HG03196 (cell line): ENCODE data around the gene PALM.
"Not testable (repeated sequence)": the region's sequence is repeated elsewhere in the genome, so short reads cannot be mapped to it uniquely, and the experiment has no call there.

Experiments
- ATAC-seq: cut with Tn5 transposase; IDR thresholded peaks from one replicate; pipeline ENCODE4 v1.9.1; 2021; ENCODE audit not compliant: unreplicated experiment

Gene PALM, protein sequence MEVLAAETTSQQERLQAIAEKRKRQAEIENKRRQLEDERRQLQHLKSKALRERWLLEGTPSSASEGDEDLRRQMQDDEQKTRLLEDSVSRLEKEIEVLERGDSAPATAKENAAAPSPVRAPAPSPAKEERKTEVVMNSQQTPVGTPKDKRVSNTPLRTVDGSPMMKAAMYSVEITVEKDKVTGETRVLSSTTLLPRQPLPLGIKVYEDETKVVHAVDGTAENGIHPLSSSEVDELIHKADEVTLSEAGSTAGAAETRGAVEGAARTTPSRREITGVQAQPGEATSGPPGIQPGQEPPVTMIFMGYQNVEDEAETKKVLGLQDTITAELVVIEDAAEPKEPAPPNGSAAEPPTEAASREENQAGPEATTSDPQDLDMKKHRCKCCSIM

DNA sequence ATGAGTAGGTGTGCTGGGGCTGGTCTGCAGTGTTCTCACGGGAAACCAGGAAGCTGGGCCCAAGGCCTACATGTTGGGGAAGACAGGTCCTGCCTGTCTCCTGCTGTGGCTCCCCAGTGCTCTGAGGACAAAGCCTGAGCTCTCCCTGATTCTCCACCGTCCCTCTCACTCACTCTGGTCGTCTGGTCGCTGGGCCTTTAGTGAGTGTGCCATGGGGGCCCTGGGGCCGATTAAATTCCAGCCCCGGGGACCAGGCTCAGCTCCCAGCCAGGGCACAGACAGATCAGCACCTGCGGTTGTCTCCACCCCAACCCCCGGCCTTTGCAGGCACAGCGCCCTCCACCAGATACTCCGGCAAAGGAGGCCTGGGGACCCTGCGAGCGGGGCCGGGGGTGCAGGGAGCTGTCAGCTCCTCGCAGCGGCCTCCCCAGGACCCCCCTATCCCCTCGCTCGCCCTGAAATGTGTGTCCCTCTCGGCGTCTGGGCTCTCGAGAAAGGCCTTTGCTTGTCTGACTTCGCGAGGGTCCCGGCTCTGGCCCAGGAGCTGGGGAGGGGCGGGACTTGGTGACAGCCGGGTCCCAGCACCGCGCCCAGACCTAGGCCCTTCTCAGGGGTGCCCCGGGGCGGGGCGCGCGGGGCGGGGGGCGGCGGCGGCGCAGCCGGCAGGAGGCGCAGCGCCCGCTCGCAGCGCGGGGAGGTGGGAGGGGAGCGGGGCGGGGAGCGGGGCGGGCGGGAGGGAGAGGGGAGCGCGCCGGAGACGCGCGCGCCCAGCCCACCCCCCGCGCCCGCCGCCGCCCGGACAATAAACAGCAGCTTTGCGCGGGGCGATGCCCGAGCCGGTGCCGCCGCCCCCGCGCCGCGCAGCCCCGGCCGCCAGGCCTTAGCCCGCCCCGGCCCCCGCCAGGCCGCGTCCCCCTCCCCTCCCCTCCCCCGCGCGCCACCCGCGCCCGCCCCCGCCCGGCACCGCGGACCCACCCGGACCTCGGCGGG, at the start of gene PALM:
PALM (plus strand) TSS at position 782 of the 990 bp plus-strand sequence. CDS start 212 bp downstream, outside the sequence.
- no peak for ATAC-seq

DNA sequence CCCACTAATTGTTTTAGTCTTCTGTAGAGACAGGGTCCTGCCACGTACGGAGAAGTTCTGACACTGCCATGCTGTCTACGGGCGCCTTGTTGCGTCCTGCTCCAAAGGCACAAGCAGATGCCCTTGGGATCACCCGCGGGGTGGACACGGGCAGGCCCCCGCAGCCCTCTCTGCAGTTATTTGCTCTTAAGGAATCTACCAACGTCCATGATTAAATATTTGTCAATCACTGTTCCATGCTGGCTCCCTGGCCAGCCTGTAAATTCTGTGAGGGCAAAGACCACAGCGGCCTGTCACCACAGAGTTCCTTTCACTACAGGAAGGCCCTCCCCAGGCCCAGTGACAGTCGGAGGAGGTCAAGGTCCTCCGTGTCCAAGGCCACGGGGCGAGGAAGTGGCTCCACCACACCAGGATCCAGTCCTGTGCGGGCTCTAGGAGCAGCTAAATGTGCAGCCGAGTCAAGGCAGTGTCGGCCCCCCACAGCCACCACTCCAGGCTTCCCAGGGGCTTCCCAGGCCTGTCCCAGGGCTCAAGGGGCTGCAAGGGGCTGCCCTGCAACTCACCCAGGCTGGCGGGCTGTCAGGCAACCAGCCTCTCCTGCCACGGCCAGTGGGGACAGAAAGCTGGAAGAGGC, 47.8 kb upstream of the PALM start:
- no peak for ATAC-seq

DNA sequence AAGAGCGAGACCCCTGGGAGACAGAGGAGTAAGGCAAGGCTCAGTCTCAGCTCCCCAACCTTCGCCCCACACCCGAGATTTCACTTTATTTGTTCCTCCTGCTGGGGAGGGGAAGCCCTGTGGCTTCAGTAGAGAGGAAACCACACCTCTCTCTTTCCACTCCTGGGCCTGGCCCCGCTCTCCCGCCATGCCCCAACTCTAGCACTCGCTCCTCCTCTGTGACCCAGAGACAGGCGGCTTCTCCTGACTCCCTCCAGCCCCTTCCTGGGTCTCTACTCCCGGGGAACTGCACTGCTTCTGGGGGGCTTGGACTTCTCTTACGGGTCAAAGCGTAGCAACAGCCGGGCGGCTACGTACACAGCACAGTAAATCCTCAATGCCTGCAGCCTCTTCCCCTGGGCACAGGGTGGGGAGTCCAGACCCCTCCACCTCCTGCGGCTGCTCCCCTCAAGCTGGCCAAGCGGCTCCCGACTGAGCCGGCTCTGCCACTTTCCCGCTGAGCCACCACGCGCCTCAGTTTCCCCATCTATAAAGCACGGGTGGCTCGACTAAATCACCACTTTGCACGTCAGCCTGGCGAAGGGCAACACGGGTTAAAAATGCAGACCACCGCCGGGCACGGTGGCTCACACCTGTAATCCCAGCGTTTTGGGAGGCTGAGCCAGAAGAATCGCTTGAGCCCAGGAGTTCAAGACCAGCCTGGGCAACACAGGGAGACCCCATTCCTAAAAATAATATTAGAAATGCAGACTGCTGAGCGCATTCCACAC, 47.1 kb upstream of the PALM start:
- ATAC-seq = no peak

DNA sequence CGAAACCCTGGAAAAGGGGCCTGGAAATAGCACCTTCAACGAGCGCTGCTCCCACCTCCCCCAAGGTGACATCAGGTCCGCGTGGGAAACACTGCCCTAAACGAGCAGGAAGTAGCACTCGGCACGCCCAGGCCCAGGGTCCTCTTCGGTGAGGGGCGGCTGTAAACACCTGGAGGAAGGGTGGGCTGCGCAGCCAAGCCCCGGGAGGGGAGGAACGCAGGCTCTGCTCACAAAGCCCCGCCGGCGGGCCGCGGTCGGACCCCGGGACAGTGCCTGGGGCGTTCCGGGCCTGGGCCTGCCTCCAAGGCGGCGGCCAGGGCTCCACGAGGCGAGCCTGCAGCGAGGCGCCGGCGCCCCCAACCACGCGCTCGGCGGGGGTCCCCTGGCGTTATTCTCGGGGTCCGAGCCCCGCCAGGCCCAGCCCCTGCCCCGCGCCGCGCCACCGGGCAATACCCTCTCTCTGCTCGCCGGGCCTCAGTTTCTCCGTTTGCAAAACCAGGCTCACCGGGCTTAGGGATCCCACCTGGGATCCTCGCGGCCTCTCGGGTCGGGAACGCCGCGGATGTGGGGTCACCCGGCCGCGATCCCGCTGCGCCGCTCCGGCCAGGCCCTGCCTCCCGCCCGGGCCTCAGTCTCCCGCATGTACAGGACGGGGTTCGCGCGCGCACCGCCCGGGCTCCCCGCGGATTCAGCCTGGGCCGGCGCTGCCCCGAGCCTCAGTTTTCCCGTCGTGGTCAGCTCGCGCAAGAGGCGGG, 46.4 kb upstream of the PALM start:
- ATAC-seq = peak; percentile 3

DNA sequence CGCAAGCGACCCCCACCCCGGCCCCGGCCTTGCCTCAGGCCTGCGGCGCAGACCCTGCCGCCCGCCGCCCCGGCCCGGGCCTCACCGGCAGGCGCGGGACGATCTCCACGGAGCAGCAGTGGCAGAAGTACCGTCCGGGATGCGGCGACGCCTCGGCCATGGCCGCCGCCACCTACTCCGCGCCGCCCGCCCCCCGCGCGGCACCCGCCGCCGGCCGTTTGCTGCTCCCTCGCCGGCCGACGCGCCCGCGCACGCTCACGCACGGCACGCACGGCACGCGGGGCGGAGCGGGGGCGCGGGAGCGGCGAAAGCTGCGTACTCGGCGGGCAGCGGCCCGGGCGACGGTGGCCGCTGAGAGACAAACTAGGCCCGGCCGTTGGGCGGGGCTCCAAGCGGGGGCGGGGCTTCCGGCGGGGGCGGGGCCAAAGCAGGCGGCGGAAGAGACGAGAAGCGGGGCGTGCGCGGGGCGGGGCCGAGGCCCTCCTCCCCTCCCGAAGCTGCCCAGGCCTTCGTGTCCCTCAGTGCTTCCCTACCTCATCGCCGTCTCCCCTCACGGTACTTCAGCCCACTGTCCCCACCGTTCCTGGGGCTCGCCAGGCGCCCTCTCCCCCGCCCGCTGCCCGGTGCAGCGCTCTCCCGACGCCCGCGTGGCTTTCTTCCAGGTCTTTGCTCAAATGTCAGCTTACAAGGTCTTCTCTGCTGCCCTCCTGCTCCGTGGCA, 45.6 kb upstream of the PALM start, which contains the start of gene RNF126:
RNF126 (minus strand) TSS at position 253 of the 720 bp plus-strand sequence; CDS start at position 160, 93 bp downstream.
- peak; percentile 49 for ATAC-seq

DNA sequence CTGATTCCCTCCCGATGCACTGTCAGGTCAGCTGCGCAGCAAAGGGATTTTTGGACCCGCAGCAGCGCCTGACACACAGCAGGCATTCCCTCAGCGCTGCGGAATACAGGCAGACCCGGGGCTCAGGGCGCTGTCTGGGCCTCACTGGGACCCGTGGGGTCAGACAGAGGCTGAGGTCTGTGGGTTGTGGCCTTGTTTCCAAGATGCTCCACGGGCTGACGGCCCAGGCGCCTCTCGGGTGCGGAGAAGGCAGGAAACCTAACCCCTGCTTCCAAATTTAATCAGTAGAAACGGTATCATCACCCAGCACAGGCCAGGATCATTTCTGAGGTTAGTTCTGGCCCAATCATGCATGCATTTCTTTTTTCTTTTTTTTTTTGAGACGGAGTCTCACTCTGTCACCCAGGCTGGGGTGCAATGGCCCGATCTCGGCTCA, 45.0 kb upstream of the PALM start:
- ATAC-seq = no peak

DNA sequence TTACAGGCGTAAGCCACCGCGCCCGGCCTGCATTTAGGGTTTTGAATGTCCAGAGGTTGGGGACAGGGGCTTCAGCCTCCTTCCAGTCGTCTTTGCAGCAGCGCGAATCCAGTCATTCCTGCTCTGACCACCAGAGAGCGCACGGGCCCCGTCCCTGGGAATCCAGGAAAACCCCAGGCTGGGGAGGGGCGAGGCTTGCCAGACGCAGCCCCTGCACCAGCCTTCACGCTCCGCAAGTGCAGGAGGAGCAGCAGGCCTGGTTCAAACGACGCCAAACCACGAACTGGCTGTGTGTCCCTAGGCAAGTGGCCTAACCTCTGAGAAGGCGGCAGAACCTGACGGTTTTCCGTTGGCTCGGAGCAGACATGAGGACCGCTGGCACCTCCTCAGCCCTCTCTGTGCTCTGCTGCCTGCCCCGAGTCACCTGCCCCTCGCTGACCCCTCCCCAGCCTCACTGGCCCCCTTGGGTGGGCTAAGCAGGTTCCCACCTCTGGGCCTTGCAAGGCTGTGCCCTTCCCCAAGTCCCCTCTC, 43.8 kb upstream of the PALM start:
- no peak for ATAC-seq

DNA sequence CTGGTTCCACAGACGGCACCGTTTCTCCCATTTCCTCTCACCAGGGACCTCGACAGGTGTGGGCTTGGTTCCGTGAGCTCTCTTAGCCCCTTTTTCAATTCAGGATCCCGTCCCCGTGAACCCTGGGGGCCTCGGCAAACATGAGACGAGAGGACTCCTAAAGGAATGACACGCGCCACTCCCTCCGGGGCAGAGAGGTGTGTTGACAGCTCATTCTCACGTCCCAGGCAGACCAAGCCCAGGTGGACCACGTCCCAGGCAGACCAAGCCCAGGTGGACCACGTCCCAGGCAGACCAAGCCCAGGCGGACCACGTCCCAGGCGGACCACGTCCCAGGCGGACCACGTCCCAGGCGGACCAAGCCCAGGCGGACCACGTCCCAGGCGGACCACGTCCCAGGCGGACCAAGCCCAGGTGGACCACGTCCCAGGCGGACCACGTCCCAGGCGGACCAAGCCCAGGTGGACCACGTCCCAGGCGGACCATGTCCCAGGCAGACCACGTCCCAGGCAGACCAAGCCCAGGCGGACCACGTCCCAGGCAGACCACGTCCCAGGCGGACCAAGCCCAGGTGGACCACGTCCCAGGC, 41.7 kb upstream of the PALM start:
- ATAC-seq = not testable (repeated sequence)

DNA sequence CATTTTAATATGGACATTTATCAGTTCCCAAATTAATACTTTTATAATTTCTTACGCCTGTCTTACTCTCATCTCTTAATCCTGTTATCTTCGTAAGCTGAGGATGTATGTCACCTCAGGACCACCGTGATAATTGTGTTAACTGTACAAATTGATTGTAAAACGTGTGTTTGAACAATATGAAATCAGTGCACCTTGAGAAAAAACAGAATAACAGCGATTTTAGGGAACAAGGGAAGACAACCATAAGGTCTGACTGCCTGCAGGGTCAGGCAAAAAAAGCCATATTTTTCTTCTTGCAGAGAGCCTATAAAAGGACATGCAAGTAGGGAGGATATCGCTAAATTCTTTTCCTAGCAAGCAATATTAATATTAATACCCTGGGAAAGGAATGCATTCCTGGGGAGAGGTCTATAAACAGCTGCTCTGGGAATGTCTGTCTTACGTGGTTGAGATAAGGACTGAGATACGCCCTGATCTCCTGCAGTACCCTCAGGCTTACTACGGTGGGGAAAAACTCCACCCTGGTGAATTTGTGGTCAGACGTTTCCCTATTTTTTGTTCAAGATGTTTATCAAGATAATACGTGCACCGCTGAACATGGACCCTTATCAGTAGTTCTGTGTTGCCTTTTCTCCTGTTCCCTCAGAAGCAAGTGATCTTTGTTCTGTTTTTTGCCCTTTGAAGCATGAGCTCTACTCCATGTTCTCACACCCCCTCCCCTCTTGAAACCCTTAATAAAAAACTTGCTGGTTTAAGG, 39.9 kb upstream of the PALM start:
- not testable (repeated sequence) for ATAC-seq

DNA sequence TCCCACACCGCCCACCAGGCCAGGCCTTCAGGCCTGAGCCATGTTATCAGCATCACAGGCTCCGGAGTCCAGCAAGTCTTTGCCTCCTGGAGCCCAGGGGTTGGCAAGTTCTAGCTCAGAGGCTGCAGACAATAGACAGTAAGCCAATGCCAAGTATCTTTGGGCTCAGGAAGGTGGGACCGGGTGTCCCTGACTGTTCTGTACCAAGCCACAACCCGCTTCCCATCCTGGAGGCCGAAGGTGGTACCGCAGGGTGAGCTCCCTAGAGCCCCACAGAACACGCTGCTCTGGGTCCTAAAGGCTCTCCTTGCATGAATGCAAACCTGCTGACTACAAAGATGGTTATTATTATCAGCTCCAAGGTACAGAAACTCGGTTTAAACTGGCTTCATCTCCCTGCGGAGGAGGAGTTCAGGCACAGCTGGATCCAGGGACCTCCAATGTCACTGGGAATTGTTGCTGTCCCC, 38.1 kb upstream of the PALM start:
- no peak for ATAC-seq

DNA sequence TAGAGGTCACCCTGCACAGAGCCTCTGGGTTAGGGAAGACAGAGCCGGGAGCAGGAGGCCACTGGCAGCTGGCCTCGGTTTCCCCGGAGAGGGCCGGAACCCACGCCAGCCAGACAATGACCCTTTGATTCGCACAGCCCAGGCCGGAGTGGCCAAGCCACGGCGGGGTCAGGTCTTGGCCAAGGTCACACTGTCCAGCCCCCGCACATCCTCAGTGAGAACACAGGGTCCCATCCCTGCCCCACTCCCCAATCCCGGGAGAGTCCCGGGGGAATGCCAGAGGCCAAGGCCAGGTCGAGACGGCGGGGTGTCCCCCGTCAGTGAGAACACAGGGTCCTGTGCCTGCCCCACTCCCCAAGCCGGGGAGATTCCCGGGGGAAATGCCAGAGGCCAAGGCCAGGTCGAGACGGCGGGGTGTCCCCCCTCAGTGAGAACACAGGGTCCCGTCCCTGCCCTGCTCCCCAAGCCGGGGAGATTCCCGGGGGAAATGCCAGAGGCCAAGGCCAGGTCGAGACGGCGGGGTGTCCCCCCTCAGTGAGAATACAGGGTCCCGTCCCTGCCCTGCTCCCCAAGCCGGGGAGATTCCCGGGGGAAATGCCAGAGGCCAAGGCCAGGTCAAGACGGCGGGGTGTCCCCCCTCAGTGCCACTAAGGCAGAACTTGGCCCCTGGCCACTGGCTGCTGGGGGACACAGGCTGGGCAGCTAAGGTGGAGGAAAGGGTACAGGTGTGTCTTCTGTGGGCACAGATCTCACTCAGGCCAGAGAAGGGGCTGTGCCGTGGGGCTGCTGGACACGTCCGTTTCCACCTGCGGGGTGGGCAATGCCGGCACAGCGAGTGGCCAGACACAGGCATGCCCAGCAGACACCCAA, 34.2 kb upstream of the PALM start:
- ATAC-seq = no peak

DNA sequence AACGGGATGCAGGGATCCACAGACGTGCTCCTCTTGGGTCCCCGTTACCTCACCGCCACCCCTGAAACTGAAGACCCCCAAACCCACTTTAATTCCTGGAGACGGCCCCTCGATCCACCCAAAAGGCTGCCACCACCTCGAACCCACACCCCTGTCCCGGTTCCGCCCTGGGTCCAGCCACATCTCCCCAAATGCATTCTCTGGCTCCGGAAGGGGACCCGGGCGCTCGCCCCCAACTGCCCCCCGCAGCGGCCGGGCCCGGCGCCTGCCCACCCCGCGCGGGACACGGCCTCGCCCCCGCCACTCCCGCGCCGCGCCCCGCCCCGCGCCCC, 32.8 kb upstream of the PALM start:
- ATAC-seq = no peak

DNA sequence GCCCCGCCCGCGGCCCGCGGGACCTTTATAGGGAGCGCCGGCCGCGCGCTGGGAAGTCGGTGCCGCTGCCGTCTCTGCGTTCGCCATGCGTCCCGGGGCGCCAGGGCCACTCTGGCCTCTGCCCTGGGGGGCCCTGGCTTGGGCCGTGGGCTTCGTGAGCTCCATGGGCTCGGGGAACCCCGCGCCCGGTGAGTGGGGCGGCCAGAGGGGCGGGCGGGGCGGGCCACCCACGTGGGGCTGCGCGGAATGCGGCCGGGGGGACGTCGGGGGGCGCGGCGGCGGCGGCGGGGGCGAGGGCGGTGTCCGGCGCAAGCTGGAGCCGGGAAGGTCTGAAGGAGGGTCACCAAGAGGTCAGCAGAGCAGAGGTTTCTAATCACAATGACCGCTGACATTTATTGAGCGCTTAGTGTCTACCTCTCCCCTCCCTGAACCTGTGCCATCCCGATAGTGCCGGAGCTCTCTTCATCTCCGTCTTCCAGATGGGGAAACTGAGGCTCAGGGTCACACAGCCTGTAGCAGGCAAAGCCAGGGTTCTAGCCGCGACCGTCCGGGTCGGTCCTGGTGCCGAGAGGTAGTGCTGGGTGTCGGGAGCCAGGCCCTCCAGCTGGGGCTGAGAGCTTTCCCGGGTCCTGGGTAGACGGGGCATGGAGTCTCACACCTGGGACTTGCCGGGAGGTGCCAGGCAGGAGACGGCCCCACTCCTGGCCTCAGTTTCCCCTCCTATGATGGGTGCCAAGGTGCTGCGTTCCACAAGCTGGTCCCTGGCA, 32.2 kb upstream of the PALM start, which contains the start of gene FSTL3:
FSTL3 (plus strand) TSS at position 54 of the 767 bp plus-strand sequence; CDS start at position 86, 32 bp downstream.
- ATAC-seq = no peak

DNA sequence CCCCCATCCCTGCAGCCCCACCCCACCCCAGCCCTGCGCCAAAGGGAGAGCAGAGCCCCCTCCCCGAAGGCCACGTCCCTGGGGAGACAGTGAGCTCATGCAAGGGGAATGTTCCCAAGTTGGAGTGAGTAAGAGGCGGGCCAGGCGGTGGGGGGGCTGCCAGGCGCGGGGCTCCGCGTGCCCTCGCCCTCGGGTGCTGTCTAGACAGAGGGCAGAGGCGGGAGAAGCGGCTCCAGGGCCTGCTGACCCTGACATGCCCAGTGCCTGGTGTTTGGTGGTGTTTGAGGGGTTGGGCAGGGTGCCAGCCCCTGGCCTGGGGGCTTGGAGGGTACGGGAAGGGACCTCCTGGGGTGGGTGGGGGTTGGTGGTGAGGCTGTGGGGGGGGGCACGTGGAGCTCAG, 31.5 kb upstream of the PALM start:
- no peak for ATAC-seq

DNA sequence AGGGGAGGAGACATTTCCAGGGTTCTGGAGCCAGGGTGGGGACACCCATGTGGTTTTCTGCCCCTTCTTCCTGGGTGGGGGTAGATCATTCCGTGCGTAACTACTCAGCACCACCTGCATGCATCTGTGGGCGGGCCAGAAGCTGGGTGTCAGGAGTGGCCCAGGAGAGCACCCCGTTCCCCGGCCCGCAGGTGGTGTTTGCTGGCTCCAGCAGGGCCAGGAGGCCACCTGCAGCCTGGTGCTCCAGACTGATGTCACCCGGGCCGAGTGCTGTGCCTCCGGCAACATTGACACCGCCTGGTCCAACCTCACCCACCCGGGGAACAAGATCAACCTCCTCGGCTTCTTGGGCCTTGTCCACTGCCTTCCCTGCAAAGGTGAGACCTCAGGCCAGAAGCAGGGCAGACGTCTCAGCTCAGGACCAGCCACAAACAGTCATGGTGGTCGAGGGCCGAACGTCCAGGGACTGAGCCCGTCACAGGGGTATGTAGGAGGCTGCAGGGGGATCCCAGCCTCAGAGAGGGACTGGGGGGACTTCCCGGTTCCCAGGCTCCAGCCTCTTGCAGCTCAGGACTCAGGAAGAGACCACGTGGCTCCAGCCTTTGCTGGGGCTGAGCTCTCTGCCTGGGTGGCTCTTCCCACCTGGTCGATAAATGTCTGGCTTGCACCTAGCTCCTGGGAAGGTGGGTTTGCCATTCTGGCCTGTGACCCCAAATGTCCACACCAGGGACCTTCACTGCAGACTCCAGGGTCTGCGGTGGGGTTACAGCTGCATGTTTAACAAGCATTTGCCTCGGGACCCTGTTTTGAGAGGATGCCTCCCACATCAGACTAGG, 30.9 kb upstream of the PALM start:
- ATAC-seq = no peak
